Measurements from ENCODE around the gene CFAP99.
"Not testable (repeated sequence)": the region's sequence is repeated elsewhere in the genome, so short reads cannot be mapped to it uniquely, and the experiment has no call there.

Gene CFAP99

DNA sequence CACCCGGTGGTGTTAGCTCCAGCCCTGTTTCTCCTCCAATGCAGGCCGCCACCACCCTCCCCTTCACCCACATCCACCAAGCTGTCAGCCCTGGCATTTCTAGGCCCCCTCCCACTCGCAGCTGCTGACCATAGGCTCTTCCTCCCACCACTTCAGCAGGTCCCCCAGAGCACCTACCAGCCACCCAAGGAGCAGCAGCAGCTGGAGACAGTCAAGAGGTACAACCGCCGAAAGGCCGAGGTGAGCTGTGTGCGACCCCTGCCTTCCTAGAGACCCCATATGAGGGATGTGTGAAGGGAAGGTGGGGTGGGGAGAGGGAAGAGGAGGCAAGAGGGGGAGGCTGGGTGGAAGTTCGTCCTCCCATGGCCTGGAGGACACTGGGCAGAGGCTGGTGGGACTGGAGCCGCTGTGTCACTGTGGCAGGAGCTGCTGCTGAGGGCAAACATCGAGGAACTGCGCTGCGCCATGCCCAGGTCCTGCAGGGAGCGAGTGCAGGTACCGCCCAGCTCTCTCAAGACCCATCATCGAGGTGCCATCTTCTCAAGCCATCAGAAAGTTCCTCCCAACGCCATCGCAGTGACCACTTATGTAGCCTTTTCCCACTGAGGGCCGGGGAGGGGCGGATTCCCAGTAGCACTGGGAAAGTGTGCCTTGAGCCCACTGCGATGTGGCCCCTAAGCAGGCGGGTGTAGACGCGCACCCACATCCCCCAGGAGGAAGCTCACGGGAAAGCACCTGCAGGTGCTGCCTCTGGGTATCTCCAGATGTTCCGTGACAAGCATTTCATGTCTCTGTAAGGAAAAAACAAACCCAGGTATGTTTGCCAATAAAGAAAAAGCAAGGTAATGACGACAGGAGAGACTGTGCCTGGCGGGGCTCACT is 31.0 kb downstream of the CFAP99 start:
- no peak for DNase-seq

DNA sequence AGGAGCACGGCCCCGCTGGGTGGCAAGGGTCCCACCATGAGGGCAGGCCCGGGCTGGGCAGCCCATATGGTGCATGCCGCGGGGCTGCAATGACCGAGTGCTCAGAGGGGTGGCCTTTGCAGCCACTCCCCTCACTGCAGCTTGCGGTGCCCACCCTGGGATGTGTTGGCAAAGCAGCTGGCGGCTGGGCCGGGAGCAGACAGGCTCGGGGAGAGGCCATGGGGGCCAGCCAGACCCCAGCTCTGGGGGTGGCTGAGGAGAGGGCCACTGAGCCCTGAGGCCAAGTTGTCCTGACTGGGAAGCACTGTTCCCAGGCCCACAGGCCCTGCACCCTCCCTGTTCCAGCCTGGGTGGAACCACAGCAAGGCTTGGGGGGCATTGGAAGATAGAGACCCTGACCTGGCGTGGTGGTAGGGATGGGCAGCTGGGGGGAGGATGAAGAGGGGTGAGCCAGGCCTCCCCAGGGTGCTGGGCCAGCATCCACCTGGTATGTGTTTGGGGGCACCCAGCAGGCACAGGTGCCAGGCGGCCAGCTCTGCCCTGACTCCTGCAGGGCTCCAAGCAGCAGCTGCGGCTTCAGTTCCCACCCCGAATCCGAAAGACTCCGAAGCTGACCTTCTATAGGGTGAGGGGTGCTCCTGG is 31.8 kb downstream of the CFAP99 start:
- DNase-seq = no peak

DNA sequence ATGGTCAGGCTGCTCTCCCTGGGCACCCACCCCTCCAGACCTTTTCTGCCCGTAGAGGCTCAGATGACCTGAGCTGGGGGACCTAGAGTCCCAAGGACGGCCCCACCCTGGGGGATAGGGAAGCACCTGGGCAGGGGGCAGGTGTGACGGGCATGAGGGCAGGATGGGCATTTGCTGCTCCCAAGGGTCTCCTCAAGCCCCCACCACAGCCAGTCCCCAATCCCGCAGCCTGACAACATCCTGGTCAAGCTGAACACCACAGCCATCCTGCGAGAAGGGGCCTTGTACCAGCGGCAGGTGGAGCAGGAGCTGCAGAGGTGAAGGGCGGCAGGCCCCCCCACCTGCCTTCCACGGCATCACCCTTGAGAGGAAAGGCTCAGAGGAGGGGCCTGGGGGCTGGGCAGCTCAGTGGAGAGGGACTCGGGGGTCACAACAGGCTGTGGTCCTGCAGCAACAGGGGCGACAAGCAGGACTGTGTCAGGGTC is 32.3 kb downstream of the CFAP99 start:
- no peak for DNase-seq

DNA sequence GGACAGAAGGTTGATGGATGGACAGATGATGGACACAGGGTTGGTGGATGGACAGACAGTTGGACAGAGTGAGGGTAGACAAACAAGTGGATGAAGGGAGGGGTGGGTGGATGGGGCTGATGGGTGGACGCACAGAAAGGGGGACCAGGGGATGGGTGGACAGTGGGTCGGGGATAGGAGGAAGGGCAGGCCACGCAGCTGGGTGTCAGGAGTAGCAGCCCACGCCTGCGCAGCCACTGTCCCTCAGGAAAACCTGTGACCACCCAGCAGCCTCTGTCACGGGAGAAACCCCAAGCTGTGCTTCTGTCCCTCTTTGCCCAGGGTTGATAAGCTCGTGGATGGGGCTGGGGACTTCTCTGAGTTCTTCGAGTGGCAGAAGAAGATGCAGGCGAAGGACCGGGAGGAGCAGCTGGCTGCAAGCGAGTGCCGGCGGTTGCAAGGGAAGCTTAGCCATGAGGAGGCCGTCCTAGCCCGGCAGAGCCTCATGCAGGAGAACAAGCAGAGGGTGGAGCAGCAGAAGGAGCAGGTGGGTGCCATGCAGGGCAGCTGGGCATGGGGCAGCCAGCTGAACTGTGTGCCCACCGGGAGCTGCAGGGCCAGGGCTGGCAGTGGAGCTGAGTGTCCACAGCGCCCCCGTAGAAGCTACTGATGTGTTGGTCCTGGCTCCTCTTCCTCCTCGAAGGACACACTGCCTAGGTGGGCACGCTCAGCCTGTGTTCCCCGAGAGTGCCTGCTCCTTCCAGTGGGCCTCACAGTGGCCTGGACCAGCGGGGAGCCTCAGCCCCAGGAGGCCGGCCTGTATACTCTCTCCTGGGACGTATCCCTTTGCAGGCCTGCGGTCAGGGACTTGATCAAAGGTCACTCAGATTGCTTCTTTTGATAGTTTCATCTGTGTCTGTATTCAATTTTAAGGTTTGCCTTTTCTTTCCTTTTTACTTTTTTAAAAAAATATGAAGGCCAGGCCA is 33.3 kb downstream of the CFAP99 start:
- no peak for DNase-seq

DNA sequence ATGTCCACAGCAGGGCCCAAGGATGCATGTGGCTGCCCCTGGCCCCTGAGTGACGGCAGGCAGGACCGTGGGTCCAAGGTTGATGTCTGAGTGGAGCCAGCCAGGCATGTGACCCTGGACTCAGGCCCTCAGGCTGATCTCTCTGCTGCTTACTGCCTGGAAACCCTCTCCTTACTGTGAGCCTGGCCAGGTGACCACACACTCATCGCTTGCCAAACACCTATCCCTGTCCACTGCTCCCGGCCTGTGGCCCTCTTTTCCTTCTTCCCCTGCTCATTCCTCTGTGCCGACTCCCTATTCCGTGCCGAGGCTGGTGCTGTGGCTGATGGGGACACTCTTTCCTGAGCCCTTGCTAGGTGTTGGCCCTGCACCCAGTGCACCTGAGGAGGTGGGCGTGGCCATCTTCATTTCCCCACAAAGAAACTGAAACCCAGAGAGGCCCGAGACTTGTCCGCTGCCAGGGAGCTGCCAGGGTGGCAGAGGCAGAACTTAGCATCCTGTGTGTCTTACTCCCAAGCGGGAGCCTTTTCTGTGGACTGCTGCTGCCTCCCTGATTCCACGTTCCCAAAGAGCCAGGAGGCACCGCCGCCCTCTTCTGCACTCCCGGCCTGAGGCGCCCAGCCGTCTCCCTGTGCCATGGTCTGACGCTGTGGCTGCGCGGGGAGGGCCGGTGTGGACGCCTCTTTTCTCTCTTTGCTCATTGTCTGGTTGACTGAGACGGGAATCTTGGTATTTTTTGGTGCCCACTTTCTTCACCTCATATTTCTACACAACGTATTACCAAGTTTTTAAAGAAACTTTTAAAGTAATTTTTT is 38.9 kb downstream of the CFAP99 start:
- no peak for DNase-seq

DNA sequence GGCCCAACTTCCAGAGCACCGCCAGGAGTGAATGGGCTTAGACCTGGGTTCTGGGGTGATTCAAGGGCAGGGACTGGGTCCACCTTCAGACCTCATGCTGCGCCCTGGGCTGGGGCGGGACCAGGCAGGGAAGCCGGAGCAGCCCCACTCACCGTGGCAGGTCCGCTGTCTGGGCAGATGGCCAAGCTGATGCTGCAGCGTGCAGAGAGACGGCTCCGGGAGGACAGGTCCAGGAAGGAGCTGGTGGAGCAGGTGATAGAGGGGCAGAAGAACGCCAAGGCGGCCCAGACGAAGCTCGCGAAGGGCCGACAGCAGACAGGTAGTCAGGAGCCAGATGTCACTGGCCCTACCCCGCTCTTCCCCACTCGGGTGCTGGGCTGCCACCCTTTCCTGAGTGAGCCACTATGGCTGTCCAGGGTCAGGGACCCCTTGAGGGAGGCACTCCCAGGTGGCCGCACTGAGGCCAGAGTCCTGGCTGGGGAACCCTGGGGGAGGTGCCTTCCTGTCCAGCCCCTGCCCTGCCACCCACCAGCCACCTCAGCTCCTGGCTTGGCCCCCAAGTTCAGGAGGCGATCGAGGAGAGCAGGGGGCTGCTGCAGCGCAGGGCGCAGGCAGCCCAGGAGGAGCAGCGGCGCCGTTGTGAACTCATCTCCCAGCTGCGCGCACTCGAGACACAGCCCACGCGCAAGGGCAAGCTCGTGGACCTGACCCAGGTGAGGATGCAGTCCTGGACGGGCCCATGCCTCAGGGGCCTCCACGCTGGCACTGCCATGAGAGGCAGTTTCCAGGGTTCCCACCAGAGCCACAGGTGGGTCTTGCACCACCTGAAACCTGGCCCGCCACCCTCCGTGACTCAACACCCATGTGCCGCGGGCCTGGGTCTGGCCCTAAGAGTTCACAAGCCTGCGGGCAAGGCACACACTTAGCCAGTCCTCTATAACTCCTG is 40.1 kb downstream of the CFAP99 start:
- no peak for DNase-seq

DNA sequence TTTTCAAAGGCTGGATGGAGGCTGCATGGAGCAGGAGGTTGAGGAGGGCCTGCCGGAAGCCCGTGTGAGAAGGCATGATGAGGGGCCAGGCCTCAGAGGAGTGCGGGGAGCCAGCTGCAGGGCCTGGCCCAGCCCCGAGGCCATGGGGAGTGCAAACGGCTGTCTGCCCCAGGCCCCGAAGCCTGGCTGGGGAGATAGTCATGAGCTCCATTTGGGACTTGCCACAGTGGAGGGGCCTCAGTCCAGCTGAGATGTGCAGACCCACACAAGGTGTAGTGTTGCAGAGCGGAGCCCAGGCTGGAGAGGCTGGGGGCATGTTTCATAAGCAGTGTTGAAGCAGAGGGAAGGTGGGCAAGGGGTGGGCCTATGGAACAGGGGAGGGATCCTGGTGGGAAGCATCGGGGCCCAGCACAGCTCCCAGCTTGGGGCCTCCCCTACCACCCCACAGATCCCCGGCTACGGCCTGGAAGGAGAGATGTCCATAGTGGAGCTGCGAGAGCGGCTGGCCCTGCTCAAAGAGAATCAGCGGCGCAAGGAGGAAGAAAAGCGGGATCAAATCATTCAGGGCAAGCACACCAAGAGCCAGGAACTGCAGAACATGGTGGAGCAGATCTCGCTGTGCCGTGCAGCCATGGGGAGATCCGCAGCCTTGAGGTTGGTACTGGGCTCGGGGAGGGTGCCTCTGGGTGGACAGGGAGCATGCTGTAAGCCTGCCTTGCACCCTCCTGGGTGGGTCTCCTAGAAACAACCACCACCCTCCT is 41.0 kb downstream of the CFAP99 start:
- no peak for DNase-seq

DNA sequence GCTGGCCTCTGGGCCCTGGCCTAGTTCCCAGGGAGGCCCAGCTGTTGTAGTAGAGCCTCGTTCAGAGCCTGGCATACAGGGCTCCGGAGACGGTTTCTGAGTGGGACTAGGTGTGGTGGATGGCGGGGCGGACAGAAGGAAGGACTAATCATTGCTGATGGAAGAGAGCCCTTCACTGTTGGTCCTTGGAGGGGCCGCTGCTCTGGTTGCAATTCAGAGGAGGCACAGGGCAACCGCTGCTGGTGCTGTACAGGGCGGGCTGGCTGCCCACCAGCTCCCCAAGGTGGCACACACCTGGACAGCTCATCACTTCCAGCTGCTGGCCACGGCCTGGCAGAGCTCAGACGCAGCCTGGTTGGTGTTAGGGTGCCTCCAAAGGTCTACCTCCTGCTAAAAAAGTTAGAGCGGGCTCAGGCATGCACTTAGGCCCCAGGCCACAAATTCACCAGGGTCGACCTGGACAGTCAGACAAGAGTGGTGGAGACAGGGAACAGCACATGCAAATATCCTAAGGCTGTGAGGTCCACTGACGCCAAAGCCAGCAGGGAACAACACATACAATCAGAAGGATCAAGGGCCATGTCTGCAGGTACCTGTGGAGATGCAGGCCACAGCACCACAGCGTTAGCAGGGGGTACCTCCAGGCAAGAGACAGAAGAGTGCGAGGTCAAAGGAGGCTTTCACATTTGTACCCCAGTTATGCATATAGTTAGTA is 42.6 kb downstream of the CFAP99 start:
- no peak for DNase-seq

DNA sequence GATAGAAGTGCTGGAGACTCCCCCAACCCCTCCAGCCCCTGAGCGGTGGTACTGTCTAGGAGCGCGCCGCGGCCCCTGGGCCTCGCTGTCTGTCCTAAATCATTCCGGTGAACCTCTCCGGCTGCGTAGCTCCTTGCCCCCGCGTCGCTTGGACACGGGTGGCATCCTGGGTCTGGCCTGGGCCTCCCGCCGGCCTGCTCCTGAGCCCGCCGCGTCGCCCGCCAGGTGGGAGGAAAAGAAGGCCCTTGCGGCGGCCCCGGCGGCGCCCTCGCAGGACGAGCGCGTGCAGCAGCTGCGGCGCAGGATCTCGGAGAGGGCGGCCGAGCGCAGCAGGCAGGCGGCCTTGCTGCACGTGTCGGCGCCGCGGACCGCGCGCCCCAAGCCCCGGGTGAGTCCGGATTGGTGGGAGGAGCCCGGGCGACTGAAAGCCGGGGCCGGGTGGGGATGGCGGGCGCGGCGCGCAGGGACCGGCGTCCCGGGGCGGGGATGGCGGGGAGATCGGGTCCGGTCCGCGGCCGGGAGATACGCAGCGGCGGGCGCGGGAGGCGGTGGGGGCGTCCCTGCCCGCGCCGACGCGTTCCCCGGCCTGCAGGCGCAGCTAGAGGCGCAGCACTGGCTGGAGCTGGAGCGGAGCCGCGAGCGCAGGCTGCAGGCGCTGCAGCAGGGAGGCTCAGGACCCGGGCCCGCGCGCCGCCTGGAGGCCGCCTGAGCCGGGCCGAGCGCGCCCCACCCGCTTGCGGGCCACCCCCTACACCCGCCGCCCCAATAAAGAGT is 43.6 kb downstream of the CFAP99 start:
- peak; percentile 28 for DNase-seq

DNA sequence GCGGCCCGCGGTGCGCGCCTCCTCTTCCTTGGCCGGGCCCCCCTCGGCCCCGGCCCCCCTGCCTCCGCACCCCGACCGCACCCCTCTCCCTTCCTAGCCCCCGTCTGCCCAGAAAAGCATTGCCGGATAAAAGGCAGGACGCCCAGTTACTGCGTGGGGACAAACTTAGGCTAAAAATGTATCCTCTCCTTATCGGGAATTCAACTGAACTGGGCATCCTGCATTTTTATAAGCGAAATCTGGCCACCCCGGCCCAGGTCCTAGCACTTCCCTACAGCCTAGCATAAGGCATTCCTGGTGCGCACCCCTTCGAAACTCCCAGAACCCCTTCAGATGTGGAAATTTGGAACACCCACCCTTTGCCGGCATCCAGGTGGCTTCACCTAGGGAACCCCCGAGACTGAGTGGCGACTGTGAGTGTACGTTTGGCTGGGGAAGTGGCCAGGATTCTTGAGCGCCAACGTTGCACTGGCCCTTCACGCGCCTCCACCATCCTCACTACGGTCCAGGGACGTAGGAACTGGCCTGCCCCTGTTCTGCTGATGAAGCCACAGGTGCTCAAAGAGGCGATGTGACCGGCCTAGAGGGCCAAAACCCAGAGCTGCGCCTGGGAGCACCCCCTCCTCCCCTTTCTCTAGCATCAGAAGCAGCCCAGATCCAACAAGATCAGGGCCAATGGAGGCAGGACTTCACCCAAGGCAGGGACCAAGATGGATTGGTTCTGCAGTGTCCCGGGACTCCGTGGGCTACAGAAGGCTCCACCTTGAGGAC is 44.4 kb downstream of the CFAP99 start:
- DNase-seq = no peak

DNA sequence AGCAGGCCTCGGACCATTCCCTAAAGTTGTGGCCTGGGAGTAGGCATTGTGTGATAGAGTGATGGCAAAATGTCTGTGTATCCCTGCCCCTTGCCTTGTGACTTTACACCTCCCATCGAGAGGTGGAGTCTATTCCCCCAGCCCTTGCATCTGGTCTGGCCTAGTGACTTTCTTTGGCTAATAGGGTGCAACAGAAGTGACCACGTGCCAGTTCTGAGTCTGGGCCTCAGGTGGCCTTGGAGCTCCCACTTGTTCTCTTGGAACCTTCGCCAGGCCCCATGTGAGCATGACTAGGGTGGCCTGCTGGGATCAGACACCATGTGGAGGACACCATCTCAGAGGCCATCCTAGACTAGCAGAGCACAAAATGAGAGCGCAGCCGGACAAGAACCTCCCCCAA is 46.3 kb downstream of the CFAP99 start:
- DNase-seq = no peak

DNA sequence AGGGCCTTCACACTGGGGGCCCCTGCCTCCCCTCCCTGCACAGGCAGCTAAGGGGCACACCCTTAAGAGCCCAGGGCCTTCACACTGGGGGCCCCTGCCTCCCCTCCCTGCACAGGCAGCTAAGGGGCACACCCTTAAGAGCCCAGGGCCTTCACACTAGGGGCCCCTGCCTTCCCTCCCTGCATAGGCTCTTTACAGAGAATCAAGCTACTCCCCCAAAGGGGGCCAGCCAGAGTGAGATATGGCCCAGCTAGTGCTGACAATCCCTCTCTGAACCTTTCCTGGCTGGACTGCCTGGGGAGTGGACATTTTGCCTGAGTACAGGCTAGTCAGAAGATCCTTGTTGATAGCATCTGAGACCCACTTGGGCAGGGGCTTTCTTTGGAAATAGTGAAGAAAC is 46.8 kb downstream of the CFAP99 start:
- not testable (repeated sequence) for DNase-seq

DNA sequence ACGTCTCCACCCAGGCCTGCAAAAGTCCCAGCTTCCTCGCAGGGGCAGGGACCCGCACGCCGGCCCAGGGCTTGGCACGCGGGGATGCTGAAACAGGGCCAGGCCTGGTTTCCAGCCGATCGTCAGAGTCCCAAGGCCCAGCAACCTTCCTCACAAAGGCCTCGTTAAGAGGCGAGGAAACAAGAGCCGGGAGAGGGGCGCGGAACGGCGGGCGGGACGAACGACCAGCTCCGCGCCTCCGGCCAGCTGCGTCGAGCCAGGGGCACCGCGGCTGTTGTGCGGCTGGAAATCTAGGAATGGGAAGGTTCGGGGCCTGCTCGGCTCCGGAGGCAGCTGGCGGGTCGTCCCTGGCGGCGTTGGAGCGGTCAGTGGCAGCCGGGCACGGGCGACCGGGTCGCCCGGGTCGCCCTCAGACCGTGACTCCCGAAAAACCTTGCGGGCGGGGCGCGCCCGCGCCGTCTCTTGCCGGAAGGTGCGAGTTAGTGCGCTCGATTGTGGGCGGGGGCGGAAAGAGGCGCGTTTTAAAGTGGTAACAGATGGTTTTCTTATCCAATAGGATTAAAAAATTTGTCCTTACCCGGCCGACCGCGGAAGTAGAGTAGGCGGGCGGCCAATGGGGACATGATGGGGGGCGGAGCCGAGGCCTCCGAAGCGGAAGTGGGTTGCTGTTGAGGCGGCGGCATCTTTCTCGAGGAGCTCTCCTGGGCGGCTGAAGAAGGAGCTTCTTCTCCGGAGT is 49.9 kb downstream of the CFAP99 start, which contains the start of gene RNF4:
Gene RNF4, plus strand, starts transcription at position 651 of the 736 bp plus-strand sequence. CDS start 21,388 bp downstream, outside the sequence.
- peak; percentile 93 for DNase-seq

DNA sequence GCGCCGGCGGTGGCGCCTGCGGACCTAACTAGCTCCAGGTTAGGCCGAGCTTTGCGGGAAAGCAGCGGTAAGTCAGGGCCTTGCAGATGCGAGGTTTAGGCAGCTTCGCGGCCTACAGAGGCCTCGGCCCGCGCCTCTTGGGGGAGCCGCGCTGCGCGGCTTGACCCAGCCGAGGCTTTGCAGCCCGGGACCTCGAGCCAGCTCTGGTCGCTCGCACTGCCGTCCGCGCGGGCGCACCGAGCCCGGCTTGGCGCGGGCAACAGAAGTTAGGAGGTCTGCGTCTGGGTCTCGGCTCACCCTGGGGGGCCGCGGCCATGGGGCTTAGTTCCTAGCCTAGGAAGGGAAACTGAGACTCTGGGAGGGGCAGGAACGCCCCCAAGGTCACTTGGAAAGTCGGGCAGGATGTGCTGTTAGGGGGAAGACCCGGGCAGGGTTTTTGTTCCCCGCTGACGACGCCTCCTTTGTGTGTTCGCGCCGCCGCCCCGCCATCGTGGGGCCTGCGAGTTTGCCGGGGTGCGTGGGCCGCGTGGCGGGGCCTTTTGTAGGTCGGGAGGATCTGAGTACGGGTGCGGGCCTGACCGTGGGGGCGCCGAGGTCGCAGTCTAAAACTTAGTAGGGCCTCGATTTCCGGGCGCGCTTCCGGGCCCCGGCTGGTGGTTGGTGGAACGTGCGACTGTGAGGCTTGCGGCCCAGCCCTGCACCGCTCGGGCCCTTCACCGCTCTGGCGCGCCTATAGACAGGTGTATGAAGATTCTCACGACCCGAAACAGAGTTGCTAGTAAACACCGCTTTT is 50.6 kb downstream of the CFAP99 start:
- peak; percentile 23 for DNase-seq

DNA sequence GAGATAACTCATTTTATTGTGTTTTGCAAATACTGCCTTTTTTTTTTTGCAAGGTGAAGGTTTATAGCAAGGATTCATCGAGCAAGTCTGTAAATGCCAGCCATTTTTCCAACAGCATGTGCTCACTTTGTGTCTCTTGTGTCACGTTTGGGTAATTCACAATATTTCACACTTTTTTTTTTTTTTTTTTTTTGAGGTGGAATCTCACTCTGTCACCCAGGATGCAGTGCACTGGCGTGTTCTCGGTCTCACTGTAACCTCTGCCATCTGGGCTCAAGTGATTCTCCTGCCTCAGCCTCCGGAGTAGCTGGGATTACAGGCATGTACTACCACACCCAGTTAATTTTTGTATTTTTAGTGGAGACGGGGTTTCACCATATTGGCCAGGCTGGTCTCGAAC is 52.0 kb downstream of the CFAP99 start:
- DNase-seq = no peak

DNA sequence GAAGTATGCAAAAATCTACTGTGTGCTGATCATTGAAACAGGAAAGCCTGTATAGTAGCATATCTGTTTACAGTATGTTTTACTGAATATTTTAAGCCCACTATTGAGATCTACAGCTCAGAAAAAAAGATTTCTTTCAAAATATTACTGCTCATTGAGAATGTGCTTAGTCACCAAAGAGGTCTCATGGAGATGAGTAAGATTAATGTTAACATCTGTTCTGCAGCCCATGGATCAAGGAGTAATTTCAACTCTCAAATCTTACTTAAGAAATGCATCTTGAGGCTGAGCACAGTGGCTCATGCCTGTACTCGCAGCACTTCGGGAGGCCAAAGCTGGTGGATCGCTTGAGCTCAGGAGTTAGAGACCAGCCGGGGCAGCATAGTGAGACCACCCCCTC is 53.4 kb downstream of the CFAP99 start:
- no peak for DNase-seq
